GM19397 (cell line): ENCODE data around the gene BBS12.
"Not testable (repeated sequence)": the region's sequence is repeated elsewhere in the genome, so short reads cannot be mapped to it uniquely, and the experiment has no call there.

ENCODE experiments used
- ATAC-seq: cut with Tn5 transposase; IDR thresholded peaks from one replicate; pipeline ENCODE4 v1.9.1; 2021; ENCODE audit warnings: mild to moderate bottlenecking, moderate library complexity; ENCODE audit not compliant: unreplicated experiment

Gene BBS12

DNA sequence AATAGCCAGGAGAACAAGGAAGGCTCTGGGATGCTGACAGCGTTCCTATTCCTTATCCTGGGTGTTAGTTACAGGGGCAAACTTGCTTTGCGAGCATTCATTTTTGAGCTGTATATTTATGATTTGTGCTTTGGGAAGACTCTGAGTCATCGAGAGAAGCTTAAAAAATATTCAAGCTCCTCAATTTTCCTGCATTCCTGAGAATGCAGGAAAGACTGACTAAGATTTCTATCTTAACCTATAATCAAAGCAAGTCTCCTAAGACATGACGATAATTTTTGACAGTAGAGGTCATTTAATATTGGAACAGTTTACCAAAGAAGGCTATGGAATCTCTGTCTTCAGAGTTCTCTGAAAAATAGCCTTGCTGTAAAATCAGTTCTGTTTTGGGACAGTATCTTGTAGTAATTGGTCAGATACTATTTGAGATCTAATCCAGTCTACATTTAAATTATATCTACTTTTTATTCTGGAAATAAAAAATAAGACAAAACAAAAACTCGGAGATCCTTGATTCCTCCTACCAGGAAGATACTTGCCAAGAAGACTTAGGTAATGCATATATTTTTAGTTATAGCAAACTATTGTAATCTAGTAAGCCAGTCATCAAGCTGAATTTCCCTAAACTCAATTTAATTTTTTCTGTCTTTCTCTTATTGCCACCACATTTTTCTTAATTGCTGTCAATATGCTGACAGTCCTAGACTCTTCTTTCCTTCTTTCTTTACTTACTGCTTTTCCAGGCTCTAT, 31.7 kb downstream of the BBS12 start:
- ATAC-seq: no peak

DNA sequence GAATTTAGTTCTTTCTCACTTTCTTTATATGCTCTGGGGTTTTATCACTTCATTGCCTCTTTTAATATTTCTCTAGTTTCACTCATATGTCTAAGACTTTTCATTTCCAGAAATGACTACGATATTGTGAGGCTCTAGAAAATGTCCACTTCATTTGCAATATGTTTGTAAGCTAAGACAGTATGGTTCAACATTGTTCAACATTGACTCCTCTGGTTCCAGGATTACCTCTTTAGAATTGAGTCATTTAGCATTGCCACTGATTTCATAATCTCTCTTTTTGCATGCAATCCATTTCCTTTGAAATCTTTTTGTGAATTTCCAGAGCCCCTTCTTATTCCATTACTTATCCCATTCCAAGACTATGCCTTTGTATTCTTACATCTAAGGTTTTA, 32.3 kb downstream of the BBS12 start:
- ATAC-seq: peak; percentile 67

DNA sequence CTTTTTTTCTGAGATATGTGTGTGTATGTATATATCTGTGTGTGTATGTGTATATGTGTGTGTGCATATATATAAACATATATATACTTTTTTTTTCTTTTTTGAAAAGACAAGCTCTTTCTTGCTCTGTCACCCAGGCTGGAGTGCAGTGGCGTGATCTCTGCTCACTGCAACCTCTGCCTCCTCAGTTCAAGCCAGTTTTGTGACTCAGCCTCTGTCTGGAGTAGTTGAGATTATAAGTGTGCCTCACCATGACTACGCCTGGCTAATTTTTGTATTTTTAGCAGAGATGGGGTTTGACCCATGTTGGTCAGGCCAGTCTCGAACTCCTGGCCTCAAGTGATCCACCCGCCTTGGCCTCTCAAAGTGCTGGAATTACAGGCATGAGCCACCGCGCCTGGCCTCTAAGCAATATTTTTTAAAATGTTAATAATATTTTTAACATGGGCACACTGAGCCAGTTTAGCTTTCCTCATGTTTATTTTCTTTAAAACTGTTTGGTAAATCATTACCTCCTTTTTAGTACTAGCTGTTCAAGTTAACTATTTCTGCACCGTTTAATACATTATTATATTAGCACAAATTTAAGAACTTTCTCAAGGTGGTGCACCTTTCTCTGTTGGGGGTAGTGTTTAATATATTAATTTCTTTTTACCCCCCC, 33.3 kb downstream of the BBS12 start:
- no peak for ATAC-seq

DNA sequence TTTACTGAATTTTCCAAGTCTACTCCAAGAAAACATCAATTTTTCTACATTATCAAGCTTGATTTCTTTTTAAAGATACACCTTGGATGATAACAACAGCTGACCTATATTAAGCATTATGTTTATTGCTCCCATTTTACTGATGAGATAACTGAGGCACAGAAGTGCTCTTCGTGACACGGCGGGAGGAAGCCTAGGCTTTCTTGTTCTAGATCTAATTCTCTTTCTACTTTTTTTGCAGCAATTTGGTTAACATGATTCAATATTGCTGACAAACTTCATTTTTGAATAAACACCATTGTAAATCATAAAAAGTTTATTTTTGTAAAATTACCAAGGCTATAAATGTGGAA, 33.8 kb downstream of the BBS12 start:
- ATAC-seq: no peak

DNA sequence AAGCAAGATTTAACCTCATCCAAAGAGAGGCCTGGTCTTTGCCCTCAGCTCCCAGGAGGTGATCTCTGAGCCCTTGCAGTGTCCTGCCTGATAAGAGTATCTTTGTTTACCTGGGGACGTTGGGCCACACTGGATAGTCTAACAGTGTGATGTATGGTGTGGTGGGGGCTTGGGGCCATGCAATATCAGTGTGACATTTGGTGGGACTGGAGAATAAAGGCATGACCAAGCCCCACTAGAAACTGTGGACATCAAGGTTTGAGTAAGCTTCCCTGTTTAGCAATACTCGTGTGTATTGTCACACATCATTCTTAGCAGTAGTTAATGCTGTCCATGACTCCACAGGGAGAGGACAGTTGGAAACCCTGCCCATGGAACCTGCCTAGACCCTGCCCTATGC, 34.4 kb downstream of the BBS12 start:
- ATAC-seq: no peak

DNA sequence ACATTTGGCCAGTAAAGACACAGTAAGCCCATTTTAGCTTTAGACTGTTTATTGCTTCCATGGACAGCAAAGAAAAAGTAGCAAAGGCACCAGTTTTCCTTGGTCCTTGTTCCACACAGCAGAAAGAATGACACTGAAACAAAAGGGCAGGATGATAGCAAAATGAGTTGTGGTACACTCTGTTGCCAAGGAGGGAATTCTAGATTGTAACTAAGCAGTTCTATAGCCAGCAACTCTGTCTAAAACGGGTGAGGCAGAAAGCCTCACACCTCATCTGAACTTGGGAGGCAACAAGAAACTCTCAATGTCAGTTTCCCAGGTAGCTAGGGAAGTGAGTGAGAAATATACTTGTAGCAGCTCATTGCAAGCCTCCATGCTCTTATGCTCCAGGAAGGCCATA, 39.2 kb downstream of the BBS12 start:
- ATAC-seq: no peak

DNA sequence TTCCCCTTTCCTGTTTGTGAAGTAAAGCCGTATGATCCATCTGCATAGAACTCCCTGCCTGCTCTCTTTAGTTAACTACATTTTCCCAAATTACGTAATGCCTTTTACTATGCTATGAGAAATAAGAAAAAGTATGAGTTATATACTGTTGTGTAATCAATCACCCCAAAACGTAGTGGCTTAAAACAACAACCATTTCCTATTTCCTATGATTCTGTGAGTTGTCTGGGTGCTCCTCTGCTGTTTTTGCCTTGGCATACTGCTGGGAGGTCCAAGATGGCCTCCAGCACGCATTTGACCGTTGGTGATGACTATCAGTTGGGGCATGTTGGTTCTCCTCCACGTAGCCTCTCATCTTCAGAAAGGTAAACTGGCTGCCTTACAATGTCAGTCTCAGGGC, 39.8 kb downstream of the BBS12 start:
- no peak for ATAC-seq

DNA sequence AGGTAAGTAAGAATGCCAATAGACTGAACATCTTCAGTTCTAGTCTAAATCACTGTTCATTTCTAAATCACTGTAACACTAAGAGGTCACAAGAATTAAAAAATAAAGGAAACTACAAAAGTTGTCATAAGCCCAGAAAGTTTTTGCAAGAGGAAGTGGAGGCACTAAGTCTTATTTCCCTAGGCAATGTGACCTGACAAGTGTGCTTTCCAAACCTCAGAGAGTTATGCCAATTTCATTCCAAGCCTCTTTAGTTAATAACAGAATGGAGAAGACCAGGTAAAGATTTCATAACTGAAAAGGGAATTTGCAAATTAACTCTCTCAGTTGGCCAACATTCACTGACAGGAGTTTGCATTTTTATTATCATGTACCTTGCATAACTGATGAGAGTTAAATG, 40.5 kb downstream of the BBS12 start:
- no peak for ATAC-seq

DNA sequence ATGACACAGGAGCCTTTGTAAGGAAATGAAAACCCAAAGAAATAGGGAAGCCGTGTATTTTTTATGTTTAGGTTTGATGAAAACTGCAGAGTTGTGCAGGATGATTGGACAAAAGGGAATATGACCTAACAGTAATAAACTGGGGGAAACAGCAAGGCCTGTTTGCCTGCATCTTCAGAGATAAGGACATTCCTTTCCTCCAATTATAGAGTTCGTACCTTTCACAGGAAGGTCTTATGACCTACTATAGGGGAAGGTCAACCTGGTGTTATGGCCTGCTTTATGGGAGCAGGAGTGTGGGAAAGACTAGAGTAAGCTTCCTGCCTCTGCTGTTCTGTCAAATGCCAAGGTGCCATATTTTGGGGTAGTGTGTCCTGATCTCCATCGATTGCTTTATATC, 42.5 kb downstream of the BBS12 start:
- no peak for ATAC-seq

DNA sequence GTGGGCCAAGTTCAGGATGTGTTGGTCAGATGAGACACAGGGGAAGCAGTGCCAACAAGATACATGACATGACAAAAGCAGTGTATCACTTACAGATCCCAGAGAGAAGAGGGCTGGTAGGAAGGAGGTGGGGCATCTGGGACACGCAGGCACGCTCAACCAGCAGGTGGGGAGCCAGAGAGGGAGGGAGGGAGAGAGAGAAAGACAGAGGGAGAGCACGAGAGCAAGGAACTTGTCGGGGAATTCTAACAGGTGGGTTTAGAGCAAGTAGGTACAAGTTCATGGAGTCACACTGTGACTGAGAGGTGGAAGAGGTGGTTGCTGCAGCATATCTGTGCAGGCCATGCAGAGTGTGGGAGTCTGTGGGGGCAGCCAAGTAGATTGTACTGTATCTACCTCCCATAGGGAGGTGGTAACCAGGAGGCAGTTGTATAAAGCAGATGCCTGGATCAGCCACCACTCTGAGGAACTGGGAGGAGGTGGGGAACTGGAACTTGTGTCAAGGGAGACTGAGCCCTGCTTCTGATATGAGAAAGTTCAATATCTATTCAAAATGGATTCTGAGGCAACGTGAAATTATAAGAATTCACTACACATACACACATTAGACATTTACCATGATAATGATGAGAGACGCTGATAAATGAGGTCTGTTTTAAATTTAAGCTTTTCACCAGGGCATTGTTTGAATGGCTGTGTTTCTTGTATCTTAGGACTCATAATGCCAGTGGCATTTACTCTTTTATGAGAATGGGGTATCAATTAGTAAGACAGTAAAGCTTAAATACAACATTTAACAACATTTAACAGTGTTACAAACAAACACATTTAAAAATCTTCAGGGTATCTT, 43.7 kb downstream of the BBS12 start:
- no peak for ATAC-seq

DNA sequence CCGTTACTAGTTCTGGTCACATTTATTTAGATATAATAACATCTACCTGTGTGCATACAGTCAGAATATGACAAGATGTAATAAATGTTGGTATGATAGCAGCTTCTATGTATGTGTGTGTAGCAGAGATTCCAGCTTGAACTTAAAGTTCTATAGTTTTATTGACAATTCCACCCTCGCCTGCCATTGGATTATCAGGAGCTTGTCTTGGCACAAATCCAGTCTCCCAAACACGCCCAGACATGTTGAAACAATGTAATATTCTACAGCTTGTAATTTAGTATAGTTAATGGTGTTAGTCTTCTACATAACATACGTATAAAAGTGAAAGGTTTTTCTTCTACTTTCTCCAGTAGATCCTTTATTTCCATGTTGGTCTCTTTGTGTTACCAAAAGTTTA, 44.4 kb downstream of the BBS12 start:
- ATAC-seq: no peak

DNA sequence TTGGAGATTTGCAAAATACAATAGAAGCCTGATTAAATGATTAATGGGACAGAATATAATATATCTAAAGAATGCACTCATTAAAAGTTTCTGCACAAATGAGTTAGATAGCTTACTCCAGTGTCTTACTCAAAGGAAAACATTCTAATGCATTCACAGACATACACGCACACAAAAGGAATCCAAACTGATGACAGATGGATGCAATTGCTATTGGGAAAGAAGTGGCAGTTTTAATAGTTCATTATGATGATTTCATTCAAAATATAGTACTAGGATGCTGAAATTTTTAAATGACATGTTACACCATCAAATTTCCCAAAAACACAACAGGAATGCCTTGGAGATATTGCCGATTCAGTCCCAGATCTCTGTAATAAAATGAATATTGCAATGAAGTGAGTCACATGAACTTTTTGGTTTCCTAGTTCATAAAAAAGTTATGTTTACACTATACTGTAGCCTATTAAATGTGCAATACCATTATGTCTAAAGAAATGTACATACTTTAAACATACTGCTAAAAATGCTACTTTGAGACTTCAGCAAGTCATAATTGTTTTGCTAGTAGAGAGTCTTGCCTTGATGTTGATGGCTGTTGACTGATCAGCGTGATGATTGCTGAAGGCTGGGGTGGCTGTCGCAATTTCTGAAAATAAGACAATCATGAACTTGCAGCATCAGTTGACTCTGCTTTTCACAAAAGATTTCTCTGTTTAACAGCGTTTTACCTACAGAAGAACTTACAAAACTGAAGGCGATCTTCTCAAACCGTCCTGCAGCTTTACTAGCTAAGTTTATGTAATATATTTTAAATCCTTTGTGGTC, 45.6 kb downstream of the BBS12 start:
- ATAC-seq: no peak

DNA sequence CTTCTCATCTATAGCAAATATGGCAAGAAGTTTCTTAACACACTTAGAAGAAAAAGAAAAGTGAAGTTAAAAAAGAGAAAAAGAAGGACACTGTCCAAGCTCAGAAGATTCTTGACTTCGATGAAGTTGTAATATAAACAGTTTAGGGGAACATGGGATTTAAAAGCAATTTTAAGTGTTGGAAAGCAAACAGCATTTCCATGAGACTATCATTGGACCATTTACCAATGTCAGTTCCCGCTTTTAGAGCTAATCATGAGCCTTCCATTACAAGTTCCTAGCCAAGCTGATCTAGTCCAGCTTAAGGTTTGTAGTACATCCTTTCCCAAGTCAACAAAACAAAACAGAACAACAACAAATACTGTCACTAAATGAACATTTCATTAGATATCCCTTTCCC, 49.0 kb downstream of the BBS12 start:
- ATAC-seq: no peak

DNA sequence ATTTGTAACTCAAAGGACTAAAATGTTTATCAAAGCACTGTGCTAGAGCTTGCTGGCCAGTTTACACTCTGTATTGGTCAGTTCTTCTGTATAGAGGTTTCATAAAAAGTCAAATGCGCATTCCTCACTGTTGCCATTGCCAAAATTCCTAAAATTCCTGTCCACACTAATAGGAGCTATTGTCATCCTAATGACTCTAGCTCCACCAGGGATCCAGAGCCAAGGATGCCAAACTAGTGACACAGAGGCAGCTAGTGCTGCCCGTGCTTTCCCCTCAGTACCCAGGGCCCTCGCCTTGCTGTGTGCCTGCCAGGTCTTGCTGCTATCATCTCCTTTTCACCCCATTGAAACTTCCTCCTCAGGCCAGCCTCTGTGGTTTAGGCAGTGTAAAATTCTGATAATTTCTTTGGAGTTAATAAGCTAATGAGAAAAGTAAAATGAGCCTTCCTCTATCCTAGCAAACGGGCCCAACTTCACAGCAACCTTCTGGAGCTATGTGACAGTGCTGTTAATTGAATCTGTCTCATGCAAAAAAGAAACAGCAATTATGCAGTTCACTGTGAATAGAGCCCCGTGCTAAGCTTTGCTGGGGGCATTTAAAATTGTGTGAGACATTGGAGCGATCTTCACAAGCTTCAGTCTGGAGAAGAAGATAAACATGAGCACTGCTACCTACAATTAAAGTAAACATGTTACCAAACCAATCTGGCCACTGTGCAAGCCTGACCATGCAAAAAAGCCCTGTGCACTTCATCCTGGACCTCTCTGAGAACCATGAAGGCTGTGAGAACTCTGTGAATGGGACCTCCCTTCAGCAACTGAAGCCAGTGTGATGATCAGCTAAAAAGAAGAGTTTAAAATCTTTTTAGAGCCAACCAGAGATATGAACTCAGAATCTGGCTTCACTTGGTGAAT, 51.1 kb downstream of the BBS12 start:
- no peak for ATAC-seq

DNA sequence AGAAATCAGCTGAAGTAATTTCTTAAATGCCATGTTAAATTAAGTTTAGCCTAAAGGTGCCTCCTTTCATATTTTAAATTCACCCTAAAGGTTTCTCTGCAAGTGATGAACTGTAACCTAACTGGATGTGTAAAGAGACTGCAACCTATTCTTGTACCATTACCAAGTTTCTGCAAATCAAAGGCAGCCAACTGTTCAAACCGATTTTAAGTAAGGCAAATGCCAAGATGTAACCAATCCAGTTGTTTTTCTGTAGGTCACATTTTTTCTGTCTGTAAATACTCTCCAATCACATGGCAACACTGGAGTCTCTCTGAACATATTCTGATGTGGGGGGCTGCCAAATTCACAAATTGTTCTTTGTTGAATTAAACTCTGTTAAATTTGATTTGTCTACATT, 51.8 kb downstream of the BBS12 start:
- ATAC-seq: no peak

DNA sequence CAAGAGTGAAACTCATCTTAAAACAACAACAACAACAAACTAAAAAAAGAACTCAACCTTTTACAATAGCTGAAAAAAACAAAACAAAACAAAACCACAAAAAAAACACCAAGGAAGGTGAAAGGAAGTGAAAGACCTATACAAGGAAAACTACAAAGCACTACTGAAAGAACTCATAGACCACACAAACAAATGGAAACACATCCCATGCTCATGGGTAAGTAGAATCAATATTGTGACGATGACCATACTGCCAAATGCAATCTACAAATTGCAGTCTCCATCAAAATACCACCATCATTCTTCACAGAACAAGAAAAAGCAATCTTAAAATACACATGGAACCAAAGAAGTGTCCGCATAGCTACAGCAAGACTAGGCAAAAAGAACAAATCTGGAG, 52.6 kb downstream of the BBS12 start:
- ATAC-seq: no peak

DNA sequence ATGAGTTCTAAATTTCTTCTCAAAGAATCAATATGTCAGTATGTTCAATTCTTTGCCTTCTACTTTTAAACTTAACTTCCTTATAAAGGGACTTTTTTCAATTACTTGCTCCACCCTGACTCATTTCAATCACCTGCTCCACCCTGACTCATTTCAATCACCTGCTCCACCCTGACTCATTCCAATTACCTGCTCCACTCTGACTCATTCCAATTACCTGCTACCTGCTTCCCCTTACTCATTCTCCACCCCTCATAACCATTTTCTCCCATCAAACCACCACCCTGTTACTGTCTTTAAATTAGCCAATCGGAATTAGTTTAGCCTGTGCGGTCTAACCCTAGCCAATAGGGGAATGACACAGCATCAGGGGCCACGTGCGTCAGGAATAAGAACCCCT, 53.8 kb downstream of the BBS12 start:
- ATAC-seq: not testable (repeated sequence)

DNA sequence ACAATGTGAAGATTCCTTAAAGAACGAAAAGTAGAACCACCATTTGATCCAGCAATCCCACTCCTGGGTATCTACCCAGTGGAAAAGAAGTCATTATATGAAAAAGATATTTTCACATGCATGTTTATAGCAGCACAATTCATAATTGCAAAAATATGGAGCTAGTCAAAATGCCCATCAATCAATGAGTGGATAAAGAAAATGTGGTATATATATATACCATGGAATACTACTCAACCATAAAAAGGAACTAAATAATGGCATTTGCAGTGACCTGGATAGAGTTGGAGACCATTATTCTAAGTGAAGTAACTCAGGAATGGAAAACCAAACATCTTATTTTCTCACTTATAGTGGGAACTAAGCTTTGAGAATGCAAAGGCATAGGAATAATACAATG, 54.4 kb downstream of the BBS12 start:
- not testable (repeated sequence) for ATAC-seq

DNA sequence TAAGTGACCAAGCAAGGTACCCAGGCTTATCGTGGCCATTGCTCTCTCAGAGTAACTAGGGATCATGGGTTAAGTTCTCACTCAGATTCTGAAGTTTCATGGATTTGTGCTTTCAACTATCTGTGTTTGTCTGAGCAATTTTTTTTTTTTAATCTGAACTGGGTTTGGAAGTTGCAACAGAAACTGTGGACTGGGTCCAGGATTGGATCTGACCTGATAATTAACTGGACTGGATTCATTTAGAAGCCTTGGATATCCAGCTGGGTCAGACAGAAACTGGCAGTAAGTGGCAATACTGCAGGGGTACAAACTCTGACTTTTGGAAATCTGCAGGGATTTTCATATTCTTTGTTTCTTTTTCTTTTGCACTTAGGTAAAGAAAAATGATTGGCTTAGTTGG, 55.4 kb downstream of the BBS12 start:
- ATAC-seq: no peak

DNA sequence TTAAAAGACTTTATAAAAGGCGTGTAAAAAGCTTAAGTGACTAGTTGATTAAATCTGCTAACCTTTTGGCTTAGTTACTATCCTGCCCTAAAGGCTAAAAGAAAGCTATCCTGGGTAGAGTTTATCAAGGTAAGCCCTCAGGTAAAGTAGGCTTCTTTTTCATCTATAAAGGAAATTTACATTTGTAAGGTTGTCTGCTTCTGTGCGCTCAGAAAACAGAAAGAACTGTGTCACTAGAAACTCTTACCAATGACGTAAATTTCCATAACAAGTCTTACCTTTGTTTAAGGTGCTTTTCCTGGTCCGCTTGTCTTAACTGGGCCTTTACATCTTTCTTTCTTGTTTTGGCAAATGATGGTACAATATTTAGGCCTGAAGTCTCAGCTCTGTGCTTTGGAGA, 56.4 kb downstream of the BBS12 start:
- no peak for ATAC-seq
